Measurements from ENCODE around the gene KLF2.

KLF2 gene

DNA sequence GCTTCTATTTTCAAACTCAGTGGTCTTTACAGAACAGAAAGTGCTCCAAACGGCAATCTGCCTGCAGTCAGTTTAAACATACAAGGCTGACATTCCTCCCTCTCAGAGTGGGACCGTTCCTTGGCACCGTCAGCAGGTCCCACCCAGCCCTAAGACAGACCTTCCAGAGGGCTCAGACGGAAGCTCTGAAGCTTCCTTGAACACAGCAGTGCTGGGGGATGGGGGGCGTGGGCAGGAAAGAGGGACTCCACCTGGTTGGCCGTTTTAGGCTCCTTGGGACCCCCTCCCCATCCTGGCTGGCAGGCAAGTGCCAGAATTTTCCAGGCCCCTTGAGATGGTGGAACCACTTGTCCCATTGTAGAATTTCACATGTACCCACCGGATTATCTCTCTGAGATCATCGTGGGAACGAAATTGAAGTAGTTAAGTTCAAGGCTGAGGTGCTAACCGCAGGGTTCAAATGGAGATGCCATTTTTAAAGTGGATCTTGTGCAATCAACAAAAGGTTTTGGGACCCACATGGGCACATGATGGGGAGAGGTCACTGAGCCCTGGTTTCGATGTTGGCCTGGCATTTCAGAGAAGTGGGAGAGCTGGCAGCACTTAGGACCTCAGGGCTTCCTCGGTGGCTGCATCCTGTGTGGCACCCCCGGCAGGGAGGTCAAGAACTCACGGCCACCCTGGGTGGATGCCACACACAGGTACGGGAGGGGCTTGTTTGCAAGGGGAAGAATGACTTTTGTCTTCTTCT lies 46.2 kb downstream of the KLF2 start:
- no peak for TF ChIP-seq CTCF (conservative IDR thresholded peaks at IDR 0.05; ENCODE audit: control insufficient read depth, insufficient read depth, low read depth, low read length)
- no peak overlapping the region for H3K4me3 ChIP-seq (ENCODE audit: control insufficient read depth, low read depth, low read length)
- no peak for DNase-seq (ENCODE audit: low read depth)

- no peak overlapping the region for H3K4me3 ChIP-seq (ENCODE audit: control insufficient read depth, low read depth, low read length)
- TF ChIP-seq CTCF (conservative IDR thresholded peaks at IDR 0.05; ENCODE audit: control insufficient read depth, insufficient read depth, low read depth, low read length) = no peak
- DNase-seq (ENCODE audit: low read depth) = no peak
Observed at GRCh38 chr19:16371540-16371986, 46.9 kb downstream of the KLF2 start.

DNA sequence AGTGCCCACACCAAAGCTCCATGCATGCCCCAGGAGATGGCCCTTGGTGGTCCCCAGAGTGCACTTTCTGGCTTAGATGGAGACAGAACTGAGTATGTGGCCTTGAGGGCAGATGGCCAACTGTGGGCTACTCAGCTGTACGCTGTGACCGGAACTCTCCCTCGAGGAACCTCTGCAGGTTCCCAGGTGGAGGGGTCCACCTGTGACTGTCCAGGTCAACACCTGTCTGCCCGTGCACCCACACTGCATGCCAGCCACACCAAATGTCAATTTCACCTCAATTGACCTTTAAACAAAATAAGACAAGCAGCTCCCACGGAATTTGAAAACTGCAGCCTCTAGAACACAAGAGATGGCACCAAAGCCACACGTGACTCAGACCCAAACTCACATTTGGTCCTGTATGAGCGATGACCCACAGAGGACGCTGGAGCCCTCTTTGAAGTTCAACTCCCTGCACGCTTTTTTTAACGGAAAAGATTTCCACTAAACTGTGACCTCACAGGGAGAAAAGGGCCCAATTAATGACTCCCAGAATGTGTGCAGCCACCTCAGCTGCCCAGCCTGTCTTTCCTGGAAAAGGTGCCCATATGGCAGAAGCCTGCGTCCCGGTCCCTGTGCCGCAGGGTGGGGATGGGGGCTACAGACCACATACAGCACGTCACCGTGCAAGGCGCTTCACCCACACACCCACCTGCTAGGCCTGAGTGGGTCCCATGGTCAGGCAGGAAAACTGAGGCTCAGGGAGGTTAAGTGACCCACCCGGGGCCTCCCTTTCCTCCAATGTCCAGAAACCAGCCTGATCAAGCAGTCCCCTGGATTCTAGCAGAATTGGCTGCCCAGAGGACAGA lies 47.7 kb downstream of the KLF2 start:
- no peak overlapping the region for H3K4me3 ChIP-seq (ENCODE audit: control insufficient read depth, low read depth, low read length)
- TF ChIP-seq CTCF (conservative IDR thresholded peaks at IDR 0.05; ENCODE audit: control insufficient read depth, insufficient read depth, low read depth, low read length) = no peak
- no peak for DNase-seq (ENCODE audit: low read depth)

DNA sequence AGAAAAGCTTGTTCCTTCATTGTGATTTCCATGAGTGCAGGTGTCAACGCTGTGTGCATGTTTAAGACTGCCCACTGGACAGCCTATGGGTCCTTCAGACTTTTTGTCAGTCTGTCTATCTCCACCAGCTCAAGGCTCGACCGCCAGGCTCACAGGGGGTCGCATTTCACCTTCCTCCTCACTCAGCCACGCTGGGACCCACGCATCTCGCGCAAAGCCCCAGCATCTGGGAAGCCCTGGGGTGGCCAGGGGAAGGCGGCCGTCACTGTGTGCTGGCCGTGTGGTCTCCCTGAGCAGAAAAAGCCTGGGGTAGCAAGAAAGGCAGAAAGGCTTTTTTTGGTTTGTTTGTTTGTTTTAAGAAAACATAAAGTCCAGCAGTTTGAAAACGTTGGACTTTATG lies 48.5 kb downstream of the KLF2 start:
- TF ChIP-seq CTCF (conservative IDR thresholded peaks at IDR 0.05; ENCODE audit: control insufficient read depth, insufficient read depth, low read depth, low read length) = no peak
- no peak overlapping the region for H3K4me3 ChIP-seq (ENCODE audit: control insufficient read depth, low read depth, low read length)
- DNase-seq (ENCODE audit: low read depth) = no peak

- no peak for TF ChIP-seq CTCF (conservative IDR thresholded peaks at IDR 0.05; ENCODE audit: control insufficient read depth, insufficient read depth, low read depth, low read length)
- peak; percentile 97 for DNase-seq (ENCODE audit: low read depth)
- H3K4me3 ChIP-seq (ENCODE audit: control insufficient read depth, low read depth, low read length) = no peak overlapping the region
Observed at GRCh38 chr19:16373532-16373931, 48.9 kb downstream of the KLF2 start.

GRCh38 chr19:16373989-16374388 lies 49.4 kb downstream of the KLF2 start:
- no peak for TF ChIP-seq CTCF (conservative IDR thresholded peaks at IDR 0.05; ENCODE audit: control insufficient read depth, insufficient read depth, low read depth, low read length)
- H3K4me3 ChIP-seq (ENCODE audit: control insufficient read depth, low read depth, low read length) = no peak overlapping the region
- DNase-seq (ENCODE audit: low read depth) = no peak
